ENCODE measurements around the gene SSTR3.

SSTR3 gene

DNA sequence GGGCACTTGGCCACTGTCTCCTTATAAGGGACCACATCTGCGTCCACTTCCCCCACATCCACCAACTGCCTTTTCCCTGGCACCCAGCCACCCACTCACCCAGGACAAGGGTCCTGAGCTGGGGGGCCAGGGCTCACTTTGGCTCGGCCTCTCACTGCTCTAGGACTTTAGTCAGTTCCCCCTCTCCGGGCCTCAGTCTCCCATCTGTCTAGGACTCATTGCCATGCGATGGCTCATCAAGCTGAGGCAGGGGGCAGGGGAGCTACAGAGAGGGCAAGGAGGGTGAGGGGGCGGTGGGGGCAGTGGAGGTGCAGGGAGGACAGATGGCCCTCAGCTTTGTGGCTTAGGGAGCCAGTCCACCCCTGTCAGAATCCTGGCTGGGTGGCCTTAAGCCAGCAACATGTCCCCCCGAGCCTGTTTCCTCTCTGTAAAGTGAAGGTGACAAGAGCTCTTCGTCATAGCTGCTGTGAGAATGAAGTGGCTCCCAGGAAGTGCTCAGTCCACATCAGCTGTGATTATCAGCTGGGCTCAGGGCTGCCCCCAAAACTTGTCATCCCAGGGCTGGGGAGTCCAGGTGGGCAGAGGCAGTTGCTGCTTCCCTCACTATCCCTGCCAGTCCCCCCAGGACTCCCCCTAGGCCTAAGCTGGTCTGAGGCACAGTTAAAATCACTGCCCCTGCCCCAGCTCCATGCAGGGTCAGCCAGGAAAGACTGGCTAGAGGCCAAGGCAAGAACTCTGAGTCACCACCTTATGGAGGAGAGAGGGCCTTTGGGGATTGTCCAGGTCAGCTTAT, 16.9 kb upstream of the SSTR3 start:
- no peak for DNase-seq (ENCODE audit: low read depth)

DNA sequence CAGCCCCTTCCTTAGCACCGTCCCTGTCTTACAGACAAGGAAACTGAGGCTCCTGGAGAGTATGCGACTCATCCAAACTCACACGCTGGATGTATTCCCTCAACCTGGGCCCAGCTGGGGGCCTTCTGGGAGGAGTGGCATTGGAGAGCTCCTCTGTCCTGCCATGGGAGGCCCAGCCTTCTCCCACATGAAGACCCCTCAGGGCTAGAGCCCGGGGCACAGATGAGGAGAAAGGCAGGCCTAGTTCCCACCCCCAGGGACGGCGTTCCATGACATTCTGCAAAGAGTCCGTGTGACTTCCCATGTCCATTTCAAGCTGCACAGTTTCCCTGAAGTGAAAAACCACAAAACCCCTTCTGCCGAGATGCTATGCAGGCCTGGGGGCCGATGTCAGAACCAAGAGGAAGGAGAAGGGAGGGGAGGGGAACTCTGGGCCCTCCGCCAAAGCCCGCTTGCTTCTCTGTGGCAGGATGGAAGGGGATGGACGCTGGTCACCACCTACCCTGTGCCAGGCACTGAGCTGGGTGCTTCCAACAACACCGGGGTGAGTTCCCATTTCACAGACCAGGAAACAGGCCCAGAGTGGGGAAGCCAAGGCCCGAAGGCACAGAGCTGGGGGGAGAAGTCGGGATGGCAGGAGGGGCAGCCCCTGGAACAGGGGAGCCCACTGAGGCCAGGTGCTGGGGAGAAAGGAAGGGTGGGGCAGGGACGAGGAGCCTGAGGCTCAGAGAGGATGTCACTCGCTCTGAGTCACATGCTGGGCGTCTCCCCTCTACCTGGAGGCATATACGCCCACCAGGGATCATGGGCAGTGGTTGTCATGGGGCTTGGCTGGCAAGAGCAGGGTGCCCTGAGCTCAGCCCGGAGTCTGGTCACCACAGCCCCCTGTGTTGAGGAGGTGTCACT, 16.1 kb upstream of the SSTR3 start:
- DNase-seq (ENCODE audit: low read depth) = no peak

DNA sequence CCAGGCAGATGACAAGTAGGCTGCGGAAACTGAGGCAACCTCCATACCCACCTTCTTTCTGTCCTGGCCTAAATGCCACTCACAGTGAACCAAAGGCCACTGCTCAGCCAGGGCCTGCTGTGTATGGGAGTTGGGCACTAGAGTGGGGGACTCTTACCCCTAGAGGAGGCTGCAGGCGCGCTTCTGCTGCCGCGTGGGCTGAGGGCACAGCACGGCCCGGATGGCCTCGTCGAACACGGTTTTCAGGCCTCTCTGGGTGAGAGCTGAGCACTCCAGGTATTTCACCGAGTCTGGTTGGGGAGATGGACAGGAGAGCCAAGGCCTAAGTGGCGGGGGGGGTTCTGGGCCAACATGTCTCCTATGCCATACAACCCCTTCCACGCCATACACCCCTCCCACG, 14.2 kb upstream of the SSTR3 start:
- no peak for DNase-seq (ENCODE audit: low read depth)

DNA sequence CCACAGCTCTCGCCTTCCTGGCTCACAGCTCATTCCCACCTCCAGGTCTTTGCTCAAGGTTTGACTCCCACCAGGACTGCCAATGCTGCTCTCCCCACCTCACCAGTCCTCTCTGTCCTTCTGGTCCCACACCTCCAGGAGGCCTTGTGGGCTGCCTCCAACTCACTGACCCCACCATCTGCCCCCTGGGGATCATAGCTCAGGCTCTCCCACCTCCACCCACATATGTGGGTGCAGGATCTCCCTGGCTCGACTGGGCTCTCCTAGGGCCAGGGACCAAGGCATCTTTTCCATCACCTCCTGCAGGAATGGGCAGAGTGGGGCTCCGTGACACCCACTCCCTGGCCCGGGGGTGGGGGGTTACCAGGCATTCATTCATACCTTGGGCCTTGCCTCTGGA, 13.8 kb upstream of the SSTR3 start:
- no peak for DNase-seq (ENCODE audit: low read depth)

- DNase-seq (ENCODE audit: low read depth) = no peak
Observed at GRCh38 chr22:37225481-37225880, 13.2 kb upstream of the SSTR3 start.

DNA sequence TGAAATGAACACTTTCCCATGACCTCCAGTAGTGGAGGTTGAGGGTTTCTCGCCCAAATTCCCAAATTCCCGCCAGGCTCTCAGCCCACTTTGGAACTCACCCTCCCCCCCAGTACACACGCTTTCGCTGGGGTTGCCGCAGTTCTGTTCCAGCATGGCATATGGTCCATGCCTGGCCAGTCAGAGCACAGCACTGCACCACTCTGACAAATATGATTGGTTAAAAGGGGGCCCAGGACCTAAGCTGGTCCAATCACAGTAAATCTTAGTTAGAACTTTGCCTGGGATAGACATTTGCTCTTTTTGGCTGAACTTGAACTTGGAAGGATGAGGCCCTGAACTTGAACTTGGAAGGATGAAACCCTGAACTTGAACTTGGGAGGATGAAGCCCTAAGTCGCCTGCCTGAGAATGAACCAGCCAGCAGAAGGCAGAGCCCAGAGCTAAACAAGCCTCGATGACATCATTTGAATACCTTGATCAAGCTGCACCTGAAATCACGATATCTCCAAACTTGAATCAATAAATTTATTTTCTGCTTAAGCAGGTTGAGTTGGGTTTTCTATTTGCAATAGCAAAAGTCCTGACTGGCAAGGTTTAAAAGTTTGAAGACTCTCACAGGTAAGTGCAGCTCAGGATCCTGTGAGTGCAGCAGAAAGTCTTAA, 12.6 kb upstream of the SSTR3 start:
- no peak for DNase-seq (ENCODE audit: low read depth)

DNA sequence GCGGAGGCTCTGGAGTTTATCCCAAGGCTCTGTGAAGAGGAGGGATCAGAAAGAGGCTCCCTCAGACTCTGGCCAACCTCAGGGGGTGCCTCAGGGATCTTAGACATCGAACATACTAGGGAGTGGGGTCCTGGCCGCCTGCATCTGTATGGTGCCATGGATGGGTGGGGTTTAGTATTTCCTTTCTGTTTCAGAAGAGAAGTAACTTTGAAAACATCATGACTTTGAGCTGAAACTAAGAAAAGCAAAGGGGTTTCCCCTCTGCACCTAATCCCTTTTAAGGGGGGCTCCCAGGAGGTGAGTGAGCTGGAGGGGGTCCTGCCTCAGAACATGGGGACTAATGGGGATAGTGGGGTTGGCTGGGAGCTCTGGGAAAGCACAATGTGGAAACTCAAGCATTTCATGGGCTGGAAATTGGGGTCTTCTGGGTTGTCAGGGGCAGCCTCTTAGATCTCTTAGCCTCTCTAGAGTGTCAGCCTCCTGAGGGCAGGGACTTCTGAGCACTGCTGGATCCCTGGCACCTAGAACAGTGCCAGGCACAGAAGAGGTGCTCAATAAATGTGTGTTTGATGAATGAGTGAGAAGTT, 11.8 kb upstream of the SSTR3 start:
- DNase-seq (ENCODE audit: low read depth) = no peak

- no peak for DNase-seq (ENCODE audit: low read depth)
Observed at GRCh38 chr22:37222440-37222971, 10.2 kb upstream of the SSTR3 start.

GRCh38 chr22:37221424-37222333, 9.4 kb upstream of the SSTR3 start:
- no peak for DNase-seq (ENCODE audit: low read depth)

GRCh38 chr22:37220543-37220981, 8.3 kb upstream of the SSTR3 start:
- no peak for DNase-seq (ENCODE audit: low read depth)

- DNase-seq (ENCODE audit: low read depth) = no peak
Observed at GRCh38 chr22:37219533-37219932, 7.3 kb upstream of the SSTR3 start.

DNA sequence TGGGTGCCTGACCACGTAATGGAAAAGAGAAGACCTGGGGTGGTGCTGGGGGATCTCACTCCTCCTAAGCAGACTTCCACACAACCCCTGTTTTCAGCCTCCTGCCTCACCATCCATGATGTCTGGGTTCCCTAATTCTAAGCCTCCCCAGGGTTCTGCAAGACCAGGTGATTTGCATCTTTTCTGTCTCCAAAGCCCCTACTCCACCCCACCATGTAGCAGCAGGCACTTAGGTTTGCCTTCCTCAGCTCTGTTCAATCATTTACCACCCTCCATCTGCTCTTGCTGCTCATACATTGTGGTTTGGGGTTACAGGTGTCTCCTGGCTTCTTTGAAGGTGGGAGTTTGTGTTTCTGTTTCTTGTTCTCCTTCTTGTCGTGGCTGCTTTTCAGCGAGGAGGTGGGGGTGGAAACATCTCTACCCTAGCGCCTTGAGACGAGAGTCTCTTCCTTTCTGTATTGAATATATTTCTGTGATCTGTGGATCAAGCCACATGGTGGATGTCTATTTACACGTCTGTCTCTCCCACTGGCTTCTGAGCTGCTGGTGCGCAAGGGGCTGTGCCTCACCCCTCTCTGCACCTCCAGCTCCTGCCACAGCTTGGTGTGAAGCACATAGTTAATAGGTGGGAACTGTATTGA, 6.6 kb upstream of the SSTR3 start:
- no peak for DNase-seq (ENCODE audit: low read depth)

DNA sequence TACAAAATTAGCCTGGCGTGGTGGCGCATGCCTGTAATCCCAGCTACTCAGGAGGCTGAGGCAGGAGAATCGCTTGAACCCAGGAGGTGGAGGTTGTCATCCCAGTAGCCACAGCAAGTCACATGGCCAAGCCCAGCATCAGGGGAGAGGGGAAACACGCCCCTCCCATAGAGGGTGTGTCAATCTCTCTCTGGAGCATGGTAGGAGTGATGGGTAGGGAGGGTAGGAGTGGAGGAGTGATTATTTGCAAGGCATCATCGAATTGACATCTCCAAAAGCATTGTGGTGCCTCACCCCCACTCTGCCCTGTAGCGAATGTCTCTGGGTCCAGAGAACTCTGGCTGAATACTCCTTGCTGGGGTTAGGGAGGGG, 6.1 kb upstream of the SSTR3 start:
- DNase-seq (ENCODE audit: low read depth) = no peak

- no peak for DNase-seq (ENCODE audit: low read depth)
Observed at GRCh38 chr22:37215890-37216289, 3.6 kb upstream of the SSTR3 start.

DNA sequence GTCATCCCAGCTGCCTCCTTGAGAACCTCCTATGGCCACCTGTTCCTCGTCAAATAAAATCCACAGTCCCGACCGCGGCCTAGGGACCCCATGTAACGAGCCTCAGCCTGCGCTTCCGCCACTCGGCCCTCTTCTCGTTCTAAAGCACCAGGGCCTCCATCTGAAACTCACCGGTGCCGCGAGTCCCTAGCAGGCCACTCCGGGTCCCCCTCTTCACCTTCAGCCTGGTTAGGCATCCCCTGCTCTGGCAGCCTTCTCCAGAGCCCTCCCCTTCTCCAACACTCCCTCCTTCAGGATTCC, 2.4 kb upstream of the SSTR3 start:
- no peak for DNase-seq (ENCODE audit: low read depth)

GRCh38 chr22:37213941-37214730, 1.9 kb upstream of the SSTR3 start:
- no peak for DNase-seq (ENCODE audit: low read depth)

DNA sequence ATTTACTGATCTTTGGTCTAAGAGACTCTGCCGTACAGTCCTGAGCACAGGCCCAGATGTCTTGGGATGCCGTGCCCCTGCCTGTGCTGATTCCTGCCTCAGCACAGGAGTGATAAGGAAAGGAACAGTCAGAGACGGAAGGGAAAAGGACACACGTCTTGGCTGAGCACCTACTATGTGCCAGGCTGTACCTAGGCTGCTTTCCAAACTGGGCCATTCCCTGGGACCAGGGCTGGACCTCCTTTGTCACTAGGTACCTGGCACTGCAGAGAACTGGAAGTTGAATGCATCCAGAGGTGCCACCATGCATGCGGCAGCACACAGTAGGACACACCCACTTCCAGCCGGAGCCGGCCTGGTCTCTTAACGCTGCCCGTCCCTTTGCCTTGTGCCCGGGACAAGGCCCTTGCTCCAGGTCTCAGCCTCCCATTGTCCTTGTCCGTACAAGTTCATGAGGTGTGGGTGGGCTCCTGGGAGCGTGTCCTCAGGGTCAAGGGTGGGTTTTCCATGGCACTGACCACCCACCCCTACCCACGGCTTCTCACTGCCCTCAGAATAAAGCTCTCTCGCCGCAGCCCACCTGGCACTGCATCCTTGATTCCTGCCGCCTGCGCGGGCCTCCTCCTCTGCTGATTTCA, 1.1 kb upstream of the SSTR3 start:
- DNase-seq (ENCODE audit: low read depth) = no peak

DNA sequence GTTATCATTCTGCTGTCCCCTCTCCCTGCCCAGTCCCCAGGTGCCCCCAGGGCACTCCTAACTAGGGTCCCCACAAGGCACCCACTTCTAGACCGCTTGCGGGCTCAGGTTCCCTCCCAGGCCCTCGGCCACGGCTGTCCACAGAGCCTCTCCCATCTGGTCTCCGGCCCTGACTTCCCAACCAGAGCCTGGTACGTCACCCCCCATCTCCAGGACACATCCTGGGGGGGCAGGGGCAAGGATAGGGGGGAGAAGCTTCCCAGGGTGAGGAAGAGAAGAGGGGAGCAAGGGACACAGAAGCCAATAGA, 457 bp downstream of the SSTR3 start:
- no peak for DNase-seq (ENCODE audit: low read depth)

GRCh38 chr22:37211075-37211865, 1.0 kb downstream of the SSTR3 start:
- no peak for DNase-seq (ENCODE audit: low read depth)

Measured in CMK (cell line).